GM18498 (cell line): Measurements from ENCODE around the gene HIP1R.
A peak's percentile ranks its signal among the peaks of the same experiment; 100 is the strongest.
"Not testable (repeated sequence)": the region's sequence is repeated elsewhere in the genome, so short reads cannot be mapped to it uniquely, and the experiment has no call there.

Experiments used
- ATAC-seq: cut with Tn5 transposase; IDR thresholded peaks from one replicate; pipeline ENCODE4 v1.9.1; 2021; ENCODE audit warnings: mild to moderate bottlenecking, moderate library complexity; ENCODE audit not compliant: unreplicated experiment

HIP1R gene

DNA sequence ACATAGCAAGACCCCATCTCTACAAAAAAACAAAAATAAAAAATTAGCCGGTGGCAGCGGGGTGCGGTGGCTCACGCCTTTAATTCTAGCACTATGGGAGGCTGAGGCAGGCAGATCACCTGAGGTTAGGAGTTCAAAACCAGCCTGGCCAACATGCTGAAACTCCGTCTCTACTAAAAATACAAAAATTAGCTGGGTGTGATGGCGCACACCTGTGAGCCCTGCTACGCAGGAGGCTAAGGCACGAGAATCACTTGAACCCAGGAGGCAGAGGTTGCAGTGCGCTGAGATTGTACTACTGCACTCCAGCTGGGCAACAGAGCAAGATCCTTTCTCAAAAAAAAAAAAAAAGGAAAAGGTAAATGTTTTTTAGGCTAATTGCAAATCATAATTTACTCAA lies 57.5 kb downstream of the HIP1R start:
- not testable (repeated sequence) for ATAC-seq

GRCh38 chr12:122893208-122894153 lies 58.2 kb downstream of the HIP1R start:
- no peak for ATAC-seq

DNA sequence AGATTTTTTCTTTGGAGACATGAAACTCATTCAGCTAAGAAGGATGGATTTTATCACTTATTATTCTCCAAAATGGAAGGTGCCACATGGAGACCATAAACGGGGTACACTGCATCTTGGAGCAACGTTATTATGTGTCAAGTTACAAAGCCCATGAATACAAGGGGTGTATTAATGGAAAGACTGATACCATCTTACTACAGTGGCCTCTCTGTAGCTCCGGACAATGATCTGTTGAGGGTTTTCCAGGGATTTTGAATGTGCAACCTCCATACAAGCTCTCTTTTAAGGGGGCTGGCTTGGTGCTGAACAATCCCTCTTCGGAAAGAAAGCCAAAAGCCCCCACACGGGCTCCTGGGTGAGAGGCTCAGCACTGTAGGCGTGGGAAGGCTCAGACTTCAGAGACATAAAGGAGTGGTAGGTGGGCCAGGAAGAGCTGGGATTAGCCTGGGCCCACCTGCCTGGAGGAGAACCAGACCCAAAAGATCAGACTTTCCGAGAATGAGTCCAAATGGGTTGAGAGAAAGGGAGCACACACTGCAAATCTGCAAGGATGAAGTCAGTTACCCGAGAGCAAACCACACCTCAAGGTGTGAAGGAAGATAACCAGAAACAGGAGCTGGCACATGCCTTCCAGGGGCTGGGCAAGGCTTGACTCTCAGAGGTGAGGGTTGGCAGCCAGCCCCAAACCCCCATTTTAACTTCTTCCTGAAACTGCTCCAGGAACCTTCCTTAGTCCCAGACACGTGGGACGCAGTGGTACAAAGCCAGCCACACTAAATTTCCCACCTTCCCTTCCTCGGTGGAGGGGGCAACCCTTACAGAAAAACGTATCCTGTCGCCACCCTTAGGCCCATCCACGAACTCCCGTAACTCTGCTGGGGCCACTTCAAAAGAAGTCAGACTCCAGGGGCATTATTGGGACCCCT lies 59.2 kb downstream of the HIP1R start:
- no peak for ATAC-seq

DNA sequence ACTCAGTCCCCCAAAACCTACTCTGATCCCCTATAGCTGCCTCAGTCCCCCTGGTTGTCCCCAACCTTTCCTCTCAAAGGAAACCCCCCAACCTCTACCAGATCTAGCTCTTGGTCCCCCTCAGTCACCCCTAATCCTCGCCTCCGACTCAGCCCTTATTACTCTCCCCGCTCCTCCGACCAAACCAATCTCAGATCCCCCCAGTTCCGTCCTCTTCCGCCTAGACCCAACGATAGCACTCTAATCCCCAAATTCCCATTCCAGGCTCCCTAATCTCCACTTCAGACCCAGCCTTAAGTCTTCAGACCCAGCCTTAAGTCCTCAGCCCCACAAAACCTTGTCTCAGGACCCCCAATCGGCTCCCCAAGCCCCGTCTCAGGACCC lies 60.1 kb downstream of the HIP1R start:
- no peak for ATAC-seq

- peak; percentile 56 for ATAC-seq
Measured at GRCh38 chr12:122895704-122896636, 60.7 kb downstream of the HIP1R start, which contains the start of gene VPS37B. Gene VPS37B (minus strand): TSS chr12:122896124. CDS start chr12:122896062, 62 bp downstream.

DNA sequence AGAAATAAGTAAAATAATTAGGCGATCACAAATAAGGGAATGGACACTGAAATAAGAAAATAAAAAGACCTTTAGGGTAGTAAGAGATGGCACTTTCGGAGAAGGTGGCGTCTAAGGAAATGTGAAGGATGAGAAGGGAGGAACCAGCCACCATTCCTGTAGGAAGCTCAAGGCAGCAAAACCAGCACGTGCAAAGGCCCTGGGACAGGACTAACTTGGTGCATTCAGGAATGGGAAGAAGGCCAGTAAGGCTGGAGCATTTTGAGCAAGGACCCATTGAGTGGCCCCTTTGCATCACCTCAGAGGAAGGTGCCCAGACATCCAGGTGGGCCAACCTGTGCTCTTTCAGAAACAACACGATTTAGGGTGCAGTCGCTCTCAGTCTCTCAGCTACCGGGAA lies 61.4 kb downstream of the HIP1R start:
- no peak for ATAC-seq

DNA sequence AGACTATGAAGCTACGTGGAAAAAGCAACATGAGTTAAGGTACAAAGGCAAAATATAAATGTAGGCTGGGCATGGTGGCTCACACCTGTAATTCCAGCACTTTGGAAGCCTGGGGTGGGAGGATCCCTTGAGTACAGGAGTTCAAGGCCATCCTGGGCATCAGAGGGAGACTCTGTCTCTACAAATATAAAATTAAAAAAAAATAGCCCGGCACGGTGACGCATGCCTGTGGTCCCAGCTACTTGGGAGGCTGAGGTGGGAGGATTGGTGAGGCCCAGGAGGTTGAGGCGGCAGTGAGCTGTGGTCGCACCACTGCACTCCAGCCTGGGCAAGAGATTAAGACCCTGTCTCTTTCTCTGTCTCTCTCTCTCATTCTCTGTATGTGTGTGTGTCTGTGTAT lies 64.6 kb downstream of the HIP1R start:
- ATAC-seq, result no peak

GRCh38 chr12:122902854-122903692 lies 67.8 kb downstream of the HIP1R start:
- no peak for ATAC-seq

DNA sequence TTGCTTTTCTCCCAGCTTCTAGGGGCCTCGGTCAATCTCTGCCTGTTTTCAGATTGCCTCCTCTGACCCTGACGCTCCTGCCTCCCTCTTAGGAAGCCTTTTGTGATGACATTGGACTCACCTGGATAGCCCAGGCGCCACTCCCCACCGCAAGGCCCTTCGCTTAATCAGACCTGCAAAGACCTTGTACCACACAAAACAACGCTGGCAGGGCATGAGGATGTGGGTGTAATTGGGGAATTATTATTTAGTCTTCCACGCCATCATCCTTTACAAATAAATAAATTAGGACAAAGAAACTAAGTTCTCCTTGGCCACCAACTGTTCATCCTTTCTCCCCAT lies 68.4 kb downstream of the HIP1R start:
- ATAC-seq, result no peak

- not testable (repeated sequence) for ATAC-seq
Measured at GRCh38 chr12:122905258-122905657, 70.0 kb downstream of the HIP1R start.

- ATAC-seq, result no peak
Measured at GRCh38 chr12:122908915-122909314, 73.7 kb downstream of the HIP1R start.

DNA sequence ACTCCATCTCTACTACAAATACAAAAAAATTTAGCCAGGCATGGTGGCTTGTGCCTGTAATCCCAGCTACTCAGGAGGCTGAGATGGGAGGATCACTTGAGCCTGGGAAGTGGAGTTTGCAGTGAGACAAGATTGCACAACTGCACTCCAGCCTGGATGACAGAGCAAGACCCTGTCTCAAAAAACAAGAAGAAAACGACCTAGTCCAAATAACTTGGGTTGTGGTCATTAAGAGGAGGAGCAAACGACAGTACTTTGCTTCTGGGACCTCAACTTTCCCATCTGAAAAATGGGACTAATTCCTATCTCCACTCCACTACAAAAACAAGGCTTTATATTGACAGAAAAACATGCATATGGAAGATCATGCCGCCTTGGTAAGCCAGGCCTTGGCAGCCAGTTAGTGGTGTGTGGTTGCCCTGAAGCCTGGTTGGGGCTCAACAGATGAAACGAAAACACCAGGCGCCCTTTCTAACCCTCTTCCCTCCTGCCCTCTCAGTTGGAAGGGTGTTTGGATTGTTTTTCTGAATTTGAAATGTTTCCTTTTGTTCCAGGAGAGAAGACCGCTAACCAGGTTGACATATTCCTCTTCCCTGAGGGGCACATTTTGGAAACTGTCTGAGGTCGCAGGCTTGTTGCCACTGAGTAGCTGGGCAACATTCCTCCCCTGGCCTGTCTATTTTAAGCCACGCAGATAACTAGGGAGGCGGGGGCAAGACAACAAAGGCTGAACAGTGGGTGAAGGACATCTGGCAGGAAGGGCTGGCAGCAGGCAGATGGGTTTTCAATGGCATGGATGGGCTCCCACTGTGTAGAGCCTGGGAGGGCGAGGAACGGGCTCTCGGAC lies 74.4 kb downstream of the HIP1R start:
- no peak for ATAC-seq
